GM15510 (cell line): ENCODE data around the gene ALDH1L1.

ENCODE experiments used
- POLR2A ChIP-seq: IDR thresholded peaks from 3 replicates; pipeline ENCODE4 v1.6.1; 2011; ENCODE audit warnings: borderline replicate concordance; ENCODE audit not compliant: insufficient read length; ENCODE audit errors: extremely low read depth

The ALDH1L1 gene

GRCh38 chr3:126103121-126104027 is 77.0 kb downstream of the ALDH1L1 start:
- TF ChIP-seq POLR2A = no peak

GRCh38 chr3:126102530-126102951 is 77.8 kb downstream of the ALDH1L1 start:
- TF ChIP-seq POLR2A = no peak

- no peak for TF ChIP-seq POLR2A
These were observed 78.4 kb downstream of the ALDH1L1 start for GRCh38 chr3:126102011-126102410.

GRCh38 chr3:126101521-126101982 is 78.8 kb downstream of the ALDH1L1 start:
- TF ChIP-seq POLR2A = no peak

- TF ChIP-seq POLR2A = no peak
These were observed 79.6 kb downstream of the ALDH1L1 start for GRCh38 chr3:126100634-126101301.

GRCh38 chr3:126100269-126100633 is 80.1 kb downstream of the ALDH1L1 start:
- no peak for TF ChIP-seq POLR2A

GRCh38 chr3:126098391-126098858 is 82.0 kb downstream of the ALDH1L1 start:
- TF ChIP-seq POLR2A = no peak

GRCh38 chr3:126097801-126098200 is 82.6 kb downstream of the ALDH1L1 start:
- TF ChIP-seq POLR2A = no peak

- TF ChIP-seq POLR2A = no peak
These were observed 92.7 kb downstream of the ALDH1L1 start for GRCh38 chr3:126087552-126088175.

GRCh38 chr3:126085841-126086240 is 94.5 kb downstream of the ALDH1L1 start:
- no peak for TF ChIP-seq POLR2A

GRCh38 chr3:126085276-126085675 is 95.1 kb downstream of the ALDH1L1 start:
- TF ChIP-seq POLR2A = no peak

- no peak for TF ChIP-seq POLR2A
These were observed 95.6 kb downstream of the ALDH1L1 start for GRCh38 chr3:126084768-126085180.

- peak; percentile 73 for TF ChIP-seq POLR2A
These were observed 96.2 kb downstream of the ALDH1L1 start, which contains the start of gene SLC41A3 for GRCh38 chr3:126083913-126084767. Gene SLC41A3 (minus strand): TSS chr3:126084124. CDS start chr3:126068219, 15,905 bp downstream.

- TF ChIP-seq POLR2A = no peak
These were observed 96.9 kb downstream of the ALDH1L1 start for GRCh38 chr3:126083511-126083912.
